HepG2 (cell line): Measurements from ENCODE around the gene LRP1B. TPM values are rescaled to one million over a fixed set of nuclear protein-coding genes. Genes with fewer than 3 reads are reported as not detected.

Experiments
- ATAC-seq: fragments of 200-7000 bp; cut with Tn5 transposase; 3 replicates; pipeline ENCODE4 v1.9.1; 2020; ENCODE audit warnings: mild to moderate bottlenecking, moderate library complexity
- BruUV-seq: library from RNA; stranded (reverse); fragments of 400-500 nt; replicated peaks from 2 replicates; lab custom pipeline; 2021; lab: Mats Ljungman, UMichigan
- CTCF ChIA-PET: fragments of 300-600 bp; formaldehyde crosslinking; extraction: SDS; loops from one replicate; lab custom pipeline; 2021; ENCODE audit warnings: low total read pairs, inconsistent platforms, low intra/inter-chr PET ratio; lab: Yijun Ruan, JAX
- POLR2A ChIA-PET: fragments of 350-600 bp; sonication (Branson Sonifier 250); formaldehyde crosslinking; loops from one replicate; lab custom pipeline; 2020; ENCODE audit warnings: antibody characterized with exemption, inconsistent platforms; lab: Yijun Ruan, JAX
- DNase-seq: peaks from one replicate; pipeline ENCODE4 v3.0.0-alpha.2; 2015; ENCODE audit warnings: low spot score
- FAIRE-seq: peaks from 3 replicates; lab custom pipeline; 2011; peaks lifted over from hg19 to GRCh38; lab: Jason Lieb, UNC
- H2AFZ ChIP-seq: one replicate; pipeline ENCODE4 v1.6.1; 2011; ENCODE audit warnings: low read length, inconsistent platforms
- H3K27ac ChIP-seq: fragments of 300-600 bp; 3 replicates; pipeline ENCODE4 v1.8.0; 2011; ENCODE audit warnings: mixed run types, mild to moderate bottlenecking, mixed read lengths, low read length, inconsistent platforms; ENCODE audit not compliant: insufficient read depth; ENCODE audit errors: extremely low read length
- H3K27me3 ChIP-seq, 2 experiments: fragments of 200-600 bp in 1 of 2; 2 replicates in 1 of 2; 3 replicates in 1 of 2; pipeline versions ENCODE4 v1.6.0 to v1.8.0; 2011; ENCODE audit warnings: low read length in 2 of 2, mild to moderate bottlenecking in 2 of 2, moderate library complexity in 2 of 2, inconsistent platforms in 1 of 2; ENCODE audit not compliant: insufficient read depth in 2 of 2, control insufficient read depth in 1 of 2
- H3K36me3 ChIP-seq, 2 experiments: fragments of 200-600 bp in 1 of 2; replicated peaks in 1 of 2; 2 replicates in 1 of 2; 3 replicates in 1 of 2; pipeline versions ENCODE4 v1.5.1 to v1.8.0; 2011; ENCODE audit warnings: low read length in 2 of 2, inconsistent platforms in 1 of 2; ENCODE audit not compliant: insufficient read depth in 2 of 2, control insufficient read depth in 1 of 2
- H3K4me1 ChIP-seq: 2 replicates; pipeline ENCODE4 v1.5.1; 2012; ENCODE audit warnings: low read length, inconsistent platforms; ENCODE audit not compliant: insufficient read depth
- H3K4me2 ChIP-seq: 2 replicates; pipeline ENCODE4 v1.6.0; 2011; ENCODE audit warnings: low read depth, low read length, inconsistent platforms
- H3K4me3 ChIP-seq, 3 experiments: fragments of 200-600 bp in 1 of 3; sonication (generic), shearing (Covaris generic) in 1 of 3; replicated peaks in 1 of 3; 2 replicates each; pipeline ENCODE4 v1.5.1; 2011 to 2016; ENCODE audit warnings: low read length in 3 of 3, inconsistent platforms in 2 of 3, low read depth in 2 of 3, mild to moderate bottlenecking in 2 of 3, control low read depth in 1 of 3, mixed read lengths in 1 of 3; ENCODE audit not compliant: insufficient read depth in 1 of 3
- H3K79me2 ChIP-seq: one replicate; pipeline ENCODE4 v1.6.1; 2011; ENCODE audit warnings: low read length, inconsistent platforms; ENCODE audit not compliant: insufficient read depth
- H3K9ac ChIP-seq: 2 replicates; pipeline ENCODE4 v1.6.0; 2011; ENCODE audit warnings: mild to moderate bottlenecking, low read depth, low read length, inconsistent platforms; ENCODE audit not compliant: insufficient read depth
- H3K9me3 ChIP-seq: 2 replicates; pipeline ENCODE4 v1.5.1; 2012; ENCODE audit warnings: mild to moderate bottlenecking, low read length
- H4K20me1 ChIP-seq: 2 replicates; pipeline ENCODE4 v1.6.0; 2011; ENCODE audit warnings: inconsistent platforms, mild to moderate bottlenecking, low read length, moderate library complexity; ENCODE audit not compliant: insufficient read depth
- ATF1 ChIP-seq: IDR thresholded peaks from 2 replicates; pipeline ENCODE4 v1.6.1; 2016; ENCODE audit warnings: mild to moderate bottlenecking, control low read depth
- BCL6 ChIP-seq: IDR thresholded peaks from 2 replicates; pipeline ENCODE4 v1.6.1; 2016; ENCODE audit warnings: missing genetic modification reagents, missing compliant biosample characterization
- KAT2B ChIP-seq: fragments of 150-350 bp; IDR thresholded peaks from 2 replicates; pipeline ENCODE4 v1.6.1; 2014; ENCODE audit warnings: low read depth, low read length, borderline replicate concordance
- MNT ChIP-seq: fragments of 450-650 bp; IDR thresholded peaks from 2 replicates; pipeline ENCODE4 v1.6.1; 2016
- NFE2L2 ChIP-seq: fragments of 150-350 bp; IDR thresholded peaks from 2 replicates; pipeline ENCODE4 v1.6.1; 2014; ENCODE audit warnings: low read length
- NFIB ChIP-seq: sonication (generic); formaldehyde crosslinking; IDR thresholded peaks from 2 replicates; pipeline ENCODE4 v1.9.0; 2021; ENCODE audit warnings: missing genetic modification reagents, mild to moderate bottlenecking, borderline replicate concordance
- PLSCR1 ChIP-seq: sonication (generic); formaldehyde crosslinking; IDR thresholded peaks from 2 replicates; pipeline ENCODE4 v1.5.0; 2020; ENCODE audit warnings: missing genetic modification reagents, mild to moderate bottlenecking, borderline replicate concordance
- RBM22 ChIP-seq: fragments of 200-400 bp; formaldehyde crosslinking; optimal IDR thresholded peaks from 2 replicates; pipeline ENCODE3; 2017; ENCODE audit warnings: mild to moderate bottlenecking, low read length, moderate library complexity
- RCOR2 ChIP-seq: IDR thresholded peaks from 2 replicates; pipeline ENCODE4 v1.6.1; 2016; ENCODE audit warnings: missing biosample characterization, missing genetic modification reagents
- TBX2 ChIP-seq: sonication (generic); formaldehyde crosslinking; IDR thresholded peaks from 2 replicates; pipeline ENCODE4 v1.5.0; 2020; ENCODE audit warnings: missing genetic modification reagents, mild to moderate bottlenecking, borderline replicate concordance
- ZC3H13 ChIP-seq: sonication (generic); formaldehyde crosslinking; IDR thresholded peaks from 2 replicates; pipeline ENCODE4 v1.8.1; 2023; ENCODE audit warnings: mild to moderate bottlenecking, missing genetic modification reagents, moderate library complexity
- ZNF207 ChIP-seq: fragments of 450-650 bp; IDR thresholded peaks from 2 replicates; pipeline ENCODE4 v1.6.1; 2016; ENCODE audit warnings: antibody characterized with exemption, borderline replicate concordance
- ZNF335 ChIP-seq: sonication (generic); formaldehyde crosslinking; IDR thresholded peaks from 2 replicates; pipeline ENCODE4 v1.4.0; 2020; ENCODE audit warnings: missing genetic modification reagents
- ZNF530 ChIP-seq: sonication (generic); formaldehyde crosslinking; IDR thresholded peaks from 2 replicates; pipeline ENCODE4 v1.5.0; 2020; ENCODE audit warnings: low read depth, mild to moderate bottlenecking, missing genetic modification reagents
- ZNF546 ChIP-seq: sonication (generic); formaldehyde crosslinking; conservative IDR thresholded peaks from 2 replicates; pipeline ENCODE4 v1.8.1; 2023; ENCODE audit warnings: mild to moderate bottlenecking, missing genetic modification reagents
- ZSCAN5A ChIP-seq: sonication (generic); formaldehyde crosslinking; IDR thresholded peaks from 2 replicates; pipeline ENCODE4 v1.8.0; 2022; ENCODE audit warnings: mild to moderate bottlenecking, missing genetic modification reagents, borderline replicate concordance
- WGBS: methylation state at CpG from one replicate; pipeline ENCODE4 v1.1.6; 2017; ENCODE audit warnings: low lambda C conversion rate; 5-methylcytosine and 5-hydroxymethylcytosine counted together
- in situ Hi-C: cut with HindIII; loops from 2 replicates; pipeline ENCODE4 v1.10.0; 2017; ENCODE audit warnings: low pct_unique_long_range_greater_than_20kb; ENCODE audit not compliant: extremely low pct_ligation_motif_present
- intact Hi-C: fragments of 100-400 bp; cut with micrococcal nuclease; formaldehyde crosslinking; loops from one replicate; pipeline ENCODE4 v1.10.0; 2022; ENCODE audit not compliant: unreplicated experiment
- polyA plus RNA-seq, 8 experiments: library from polyadenylated mRNA; depleted of rRNA in 3 of 8; stranded (reverse) in 7 of 8; unstranded in 1 of 8; fragments of >200 nt; fragmentation: Illumina TruSeq in 4 of 8; extraction: Trizol in 4 of 8; gene quantifications; 2 replicates each; pipeline versions ENCODE4 v1.2.1 to v1.2.3, GENCODE V29; 2011 to 2016; ENCODE audit warnings: low read depth in 4 of 8, missing spikeins in 1 of 8, mixed read lengths in 1 of 8; ENCODE audit not compliant: insufficient read depth in 1 of 8
- total RNA-seq, 5 experiments: library from RNA; depleted of rRNA; stranded (reverse); fragments of >200 nt; fragmentation: Illumina TruSeq; extraction: Trizol; gene quantifications; 2 replicates each; pipeline ENCODE4 v1.2.3, GENCODE V29; 2016; ENCODE audit warnings: low read depth in 1 of 5
- TF ChIP-seq, protein P1 (sequence below): sonication (generic); formaldehyde crosslinking; IDR thresholded peaks from 2 replicates; pipeline ENCODE4 v1.4.0; 2020; ENCODE audit warnings: mild to moderate bottlenecking, missing genetic modification reagents, borderline replicate concordance
- TF ChIP-seq, protein P2 (sequence below): IDR thresholded peaks from 2 replicates; pipeline ENCODE4 v1.6.1; 2016; ENCODE audit warnings: mild to moderate bottlenecking

Gene LRP1B
- total and polyA plus RNA-seq, 2 of the 13 experiments (the other 11 are each of a cell fraction or from before 2014, with no cell fraction given), result 0.04 TPM; not detected in 1

DNA sequence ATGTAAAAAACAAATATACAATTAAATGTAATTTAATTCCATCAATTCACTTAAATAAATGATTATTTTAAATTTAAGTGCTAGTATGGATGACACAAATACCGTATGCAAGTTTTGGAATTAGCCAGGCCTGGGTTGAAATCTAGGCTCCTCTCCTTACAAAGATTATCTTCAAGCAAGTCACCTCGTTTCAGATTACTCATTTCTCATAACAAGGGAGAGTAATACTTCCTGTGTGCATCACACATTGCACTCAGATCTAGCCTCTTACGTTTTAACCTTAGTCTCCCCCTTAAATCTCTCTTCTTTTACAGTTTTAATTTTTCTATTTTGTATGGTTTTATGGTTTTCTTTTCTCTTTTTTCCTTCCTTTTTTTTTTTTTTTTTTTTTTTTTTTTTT is 1874.7 kb downstream of the LRP1B start (continued):
- TF ChIP-seq BCL6 (CRISPR knock-in tag) (no peak), PLSCR1 (CRISPR knock-in tag) (no peak)

- intact Hi-C loops, result no loop called here
- no peak for FAIRE-seq
- DNase-seq, result no peak
- no peak overlapping the region for H2AFZ ChIP-seq
- no peak overlapping the region for H3K4me3 ChIP-seq
- no peaks in the 10 kb centered on the region for H3K9me3 ChIP-seq
- ChIA-PET POLR2A (no interaction called here), CTCF (no interaction called here)
- H3K36me3 ChIP-seq, result no peaks in the 10 kb centered on the region
- in situ Hi-C loops, result no loop called here
- no peak for ATAC-seq
- no peaks in the 10 kb centered on the region; a peak in 1 of 5 replicates for H3K27me3 ChIP-seq
- no TSS peak for BruUV-seq
- WGBS, result 1% methylated on average over 4 of the region's 4 CpGs
- H3K4me1 ChIP-seq, result no peaks in the 10 kb centered on the region
- H3K9ac ChIP-seq, result no peak overlapping the region
- H3K27ac ChIP-seq, result no peak overlapping the region
- H3K4me2 ChIP-seq, result no peak overlapping the region
- no peaks in the 10 kb centered on the region for H4K20me1 ChIP-seq
- no peaks in the 10 kb centered on the region for H3K79me2 ChIP-seq
- TF ChIP-seq ZSCAN5A (CRISPR knock-in tag), result no peak
- no peak for TF ChIP-seq RBM22
- TF ChIP-seq ZNF335 (CRISPR knock-in tag), result no peak
- TF ChIP-seq, protein P1, sequence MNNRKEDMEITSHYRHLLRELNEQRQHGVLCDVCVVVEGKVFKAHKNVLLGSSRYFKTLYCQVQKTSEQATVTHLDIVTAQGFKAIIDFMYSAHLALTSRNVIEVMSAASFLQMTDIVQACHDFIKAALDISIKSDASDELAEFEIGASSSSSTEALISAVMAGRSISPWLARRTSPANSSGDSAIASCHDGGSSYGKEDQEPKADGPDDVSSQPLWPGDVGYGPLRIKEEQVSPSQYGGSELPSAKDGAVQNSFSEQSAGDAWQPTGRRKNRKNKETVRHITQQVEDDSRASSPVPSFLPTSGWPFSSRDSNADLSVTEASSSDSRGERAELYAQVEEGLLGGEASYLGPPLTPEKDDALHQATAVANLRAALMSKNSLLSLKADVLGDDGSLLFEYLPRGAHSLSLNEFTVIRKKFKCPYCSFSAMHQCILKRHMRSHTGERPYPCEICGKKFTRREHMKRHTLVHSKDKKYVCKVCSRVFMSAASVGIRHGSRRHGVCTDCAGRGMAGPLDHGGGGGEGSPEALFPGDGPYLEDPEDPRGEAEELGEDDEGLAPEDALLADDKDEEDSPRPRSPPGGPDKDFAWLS (CRISPR knock-in tag), result no peak
- TF ChIP-seq KAT2B, result no peak
- TF ChIP-seq, protein P2, sequence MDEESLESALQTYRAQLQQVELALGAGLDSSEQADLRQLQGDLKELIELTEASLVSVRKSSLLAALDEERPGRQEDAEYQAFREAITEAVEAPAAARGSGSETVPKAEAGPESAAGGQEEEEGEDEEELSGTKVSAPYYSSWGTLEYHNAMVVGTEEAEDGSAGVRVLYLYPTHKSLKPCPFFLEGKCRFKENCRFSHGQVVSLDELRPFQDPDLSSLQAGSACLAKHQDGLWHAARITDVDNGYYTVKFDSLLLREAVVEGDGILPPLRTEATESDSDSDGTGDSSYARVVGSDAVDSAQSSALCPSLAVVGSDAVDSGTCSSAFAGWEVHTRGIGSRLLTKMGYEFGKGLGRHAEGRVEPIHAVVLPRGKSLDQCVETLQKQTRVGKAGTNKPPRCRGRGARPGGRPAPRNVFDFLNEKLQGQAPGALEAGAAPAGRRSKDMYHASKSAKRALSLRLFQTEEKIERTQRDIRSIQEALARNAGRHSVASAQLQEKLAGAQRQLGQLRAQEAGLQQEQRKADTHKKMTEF (CRISPR knock-in tag), result no peak
- no peak for TF ChIP-seq TBX2 (CRISPR knock-in tag)
- TF ChIP-seq ZC3H13 (CRISPR knock-in tag), result no peak
- TF ChIP-seq NFE2L2, result no peak
- TF ChIP-seq ZNF546 (CRISPR knock-in tag), result no peak
- no peak for TF ChIP-seq ZNF207
- TF ChIP-seq MNT, result no peak
- no peak for TF ChIP-seq ZNF530 (CRISPR knock-in tag)
- TF ChIP-seq RCOR2 (CRISPR knock-in tag), result no peak
- no peak for TF ChIP-seq NFIB (CRISPR knock-in tag)
- no peak for TF ChIP-seq ATF1
These were observed 1881.0 kb downstream of the LRP1B start for GRCh38 chr2:140249821-140250220.
